GM23338 (cell line): ENCODE results near the gene CCPG1. TPM values are rescaled to one million over a fixed set of nuclear protein-coding genes. Genes with fewer than 3 reads are reported as not detected.

Source experiments
- ATAC-seq: fragments of 200-7000 bp; cut with Tn5 transposase; 3 replicates; pipeline ENCODE4 v1.9.1; 2020
- DNase-seq: peaks from one replicate; pipeline ENCODE4 v3.0.0-alpha.2; 2015; ENCODE audit warnings: low spot score
- H2AFZ ChIP-seq: fragments of 200-600 bp; sonication (generic); 2 replicates; pipeline ENCODE4 v1.8.0; 2016; ENCODE audit warnings: antibody characterized with exemption, mild to moderate bottlenecking, moderate library complexity
- H3F3A ChIP-seq: fragments of 200-600 bp; sonication (generic); replicated peaks from 2 replicates; pipeline ENCODE4 v1.8.0; 2017; ENCODE audit warnings: antibody characterized with exemption, mixed run types, low read depth
- H3K27ac ChIP-seq: fragments of 200-600 bp; sonication (generic); 2 replicates; pipeline ENCODE4 v1.6.1; 2016; ENCODE audit warnings: low read depth
- H3K27me3 ChIP-seq: fragments of 200-600 bp; sonication (generic); 2 replicates; pipeline ENCODE4 v1.8.0; 2016; ENCODE audit warnings: mild to moderate bottlenecking, mixed run types, moderate library complexity; ENCODE audit not compliant: insufficient read depth
- H3K36me3 ChIP-seq: fragments of 200-600 bp; sonication (generic); 2 replicates; pipeline ENCODE4 v1.8.0; 2016; ENCODE audit warnings: mild to moderate bottlenecking; ENCODE audit not compliant: insufficient read depth
- H3K4me1 ChIP-seq: fragments of 200-600 bp; sonication (generic); 2 replicates; pipeline ENCODE4 v1.8.0; 2016; ENCODE audit warnings: mild to moderate bottlenecking, moderate library complexity; ENCODE audit not compliant: insufficient read depth
- H3K4me2 ChIP-seq: fragments of 200-600 bp; sonication (generic); 2 replicates; pipeline ENCODE4 v1.7.1; 2017; ENCODE audit warnings: mixed run types
- H3K4me3 ChIP-seq: fragments of 200-600 bp; sonication (generic); 2 replicates; pipeline ENCODE4 v1.6.1; 2016; ENCODE audit warnings: mixed run types
- H3K79me2 ChIP-seq: fragments of 200-600 bp; sonication (generic); replicated peaks from 2 replicates; pipeline ENCODE4 v1.8.0; 2017; ENCODE audit warnings: mild to moderate bottlenecking; ENCODE audit not compliant: insufficient read depth
- H3K9me2 ChIP-seq: fragments of 200-600 bp; sonication (generic); 2 replicates; pipeline ENCODE4 v1.8.0; 2017; ENCODE audit not compliant: insufficient read depth
- H4K20me1 ChIP-seq: fragments of 200-600 bp; sonication (generic); replicated peaks from 2 replicates; pipeline ENCODE4 v1.8.0; 2017; ENCODE audit warnings: mild to moderate bottlenecking; ENCODE audit not compliant: insufficient read depth
- H3K27ac Mint-ChIP-seq: 2 replicates; pipeline ENCODE4 v1.8.0; 2020; ENCODE audit warnings: inconsistent platforms, mild to moderate bottlenecking, moderate library complexity, mixed read lengths
- H3K27me3 Mint-ChIP-seq: 3 replicates; pipeline ENCODE4 v1.8.0; 2022; ENCODE audit warnings: low read depth, mild to moderate bottlenecking, moderate library complexity, mixed read lengths, inconsistent platforms; ENCODE audit not compliant: insufficient read depth, poor library complexity
- H3K36me3 Mint-ChIP-seq: 3 replicates; pipeline ENCODE4 v1.8.0; 2021; ENCODE audit warnings: low read depth, mild to moderate bottlenecking, inconsistent platforms, moderate library complexity, mixed read lengths
- H3K4me1 Mint-ChIP-seq: 3 replicates; pipeline ENCODE4 v1.8.0; 2020; ENCODE audit warnings: mild to moderate bottlenecking, inconsistent platforms, mixed read lengths
- H3K4me3 Mint-ChIP-seq: 3 replicates; pipeline ENCODE4 v1.8.0; 2021; ENCODE audit warnings: moderate library complexity, mild to moderate bottlenecking, inconsistent platforms, mixed read lengths
- H3K9me3 Mint-ChIP-seq: 3 replicates; pipeline ENCODE4 v1.8.0; 2020; ENCODE audit warnings: moderate library complexity, mild to moderate bottlenecking, inconsistent platforms, mixed read lengths
- CREB1 ChIP-seq: fragments of 250-450 bp; sonication (Bioruptor Pico); IDR thresholded peaks from 2 replicates; pipeline ENCODE4 v1.5.0; 2020; ENCODE audit warnings: low read depth, mild to moderate bottlenecking, moderate library complexity
- EZH2phosphoT487 ChIP-seq: fragments of 200-600 bp; sonication (generic); IDR thresholded peaks from one replicate; pipeline ENCODE4 v1.8.1; 2018; ENCODE audit warnings: antibody characterized with exemption; ENCODE audit not compliant: unreplicated experiment
- POLR2AphosphoS5 ChIP-seq: IDR thresholded peaks from 2 replicates; pipeline ENCODE4 v1.6.1; 2016; ENCODE audit warnings: antibody characterized with exemption, low read depth
- ZNF114 ChIP-seq: fragments of 250-450 bp; sonication (Bioruptor Pico); IDR thresholded peaks from 2 replicates; pipeline ENCODE4 v1.5.0; 2020; ENCODE audit warnings: mild to moderate bottlenecking, moderate library complexity
- polyA plus RNA-seq: library from polyadenylated mRNA; unstranded; fragments of >200 nt; fragmentation: Nextera tagmentation; extraction: Ambion mirVana; gene quantifications from 2 replicates; pipeline ENCODE4 v1.2.1, GENCODE V29; 2016
- total RNA-seq: library from RNA; depleted of rRNA; stranded (reverse); fragments of >200 nt; shearing (Covaris generic); gene quantifications from 2 replicates; pipeline ENCODE4 v1.2.3, GENCODE V29; 2014
- TF ChIP-seq, protein P1 (sequence below): fragments of 250-450 bp; sonication (Bioruptor Pico); IDR thresholded peaks from 2 replicates; pipeline ENCODE4 v1.5.0; 2020; ENCODE audit warnings: mild to moderate bottlenecking, moderate library complexity
- TF ChIP-seq, protein P2 (sequence below), 2 experiments: fragments of 200-600 bp in 1 of 2; sonication (generic) in 1 of 2; conservative IDR thresholded peaks; 2 replicates each; pipeline versions ENCODE4 v1.5.1 to v1.6.1; 2016 to 2017; ENCODE audit warnings: antibody characterized with exemption in 2 of 2, low read depth in 2 of 2, mild to moderate bottlenecking in 2 of 2, moderate library complexity in 1 of 2
- TF ChIP-seq, protein P3 (sequence below): IDR thresholded peaks from 2 replicates; pipeline ENCODE4 v1.6.1; 2016; ENCODE audit warnings: antibody characterized with exemption

The CCPG1 gene
- total and polyA plus RNA-seq, 2 experiments from 2014 or later = 7.7 to 11.1 TPM

DNA sequence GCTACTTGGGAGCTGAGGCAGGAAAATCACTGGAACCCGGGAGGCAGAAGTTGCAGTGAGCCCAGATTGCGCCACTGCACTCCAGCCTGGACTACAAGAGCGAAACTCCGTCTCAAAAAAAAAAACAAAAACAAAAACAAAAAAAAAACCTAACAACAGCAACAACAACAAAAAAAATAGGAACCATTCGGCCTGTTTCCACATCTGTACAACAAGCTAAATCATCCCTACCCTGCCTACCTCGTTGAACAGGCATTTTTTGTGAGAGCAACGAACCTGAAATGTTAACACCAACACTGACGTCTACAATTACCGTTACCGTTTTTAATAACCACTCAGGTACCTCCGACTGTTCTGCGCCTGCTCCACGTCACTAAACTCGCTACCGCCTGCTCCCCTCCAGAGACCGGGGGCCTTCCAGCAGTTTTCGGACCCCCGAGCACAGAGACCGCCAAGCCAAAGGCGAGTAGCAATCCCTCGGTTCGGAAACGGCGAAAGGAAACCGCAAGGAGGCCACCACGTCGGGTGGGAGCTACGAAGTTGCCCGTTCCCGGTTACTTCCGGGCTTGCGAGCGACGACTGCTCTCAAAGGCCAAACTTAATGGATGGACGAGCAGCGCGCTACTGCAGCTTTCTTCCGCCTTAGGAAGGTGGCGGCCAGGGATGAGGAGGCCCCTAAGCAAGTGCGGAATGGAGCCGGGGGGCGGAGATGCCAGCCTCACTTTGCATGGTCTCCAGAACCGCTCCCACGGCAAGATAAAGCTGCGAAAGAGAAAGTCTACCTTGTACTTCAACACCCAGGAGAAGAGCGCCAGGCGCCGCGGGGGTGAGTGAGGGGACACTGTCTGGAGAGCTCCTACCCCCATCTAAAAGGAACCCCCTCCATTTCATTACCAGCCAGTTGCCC is 89.3 kb downstream of the CCPG1 start, which contains the start of the genes PIGB and PIGBOS1:
TSS of gene PIGB (plus strand) at position 635 of the 907 bp plus-strand sequence. CDS start at position 664, 29 bp downstream.
TSS of gene PIGBOS1 (minus strand) at position 536 of the 907 bp plus-strand sequence. CDS start 1,331 bp downstream, outside the sequence.
- no peaks in the 10 kb centered on the region; the same call in 2 of the 3 replicates for H3K9me3 Mint-ChIP-seq
- Histone ChIP-seq H2AFZ (peak within 1 kb of the TSS; percentile 94), H3F3A (no peaks in the 10 kb centered on the region), H3K79me2 (peaks cover 24% of the 10 kb centered on the region), H3K36me3 (no peaks in the 10 kb centered on the region), H3K27ac (peak within 1 kb of the TSS; percentile 79), H3K9me2 (no peaks in the 10 kb centered on the region), H3K4me1 (peaks cover 12% of the 10 kb centered on the region), H3K4me2 (peak within 1 kb of the TSS; percentile 80), H3K4me3 (peak within 1 kb of the TSS; percentile 72), H3K27me3 (no peaks in the 10 kb centered on the region), H4K20me1 (no peaks in the 10 kb centered on the region)
- peak within 1 kb of the TSS; percentile 96 for H3K27ac Mint-ChIP-seq
- DNase-seq (peak; percentile 95), ATAC-seq (peak; percentile 98)
- H3K36me3 Mint-ChIP-seq = no peaks in the 10 kb centered on the region
- peaks cover 19% of the 10 kb centered on the region for H3K4me1 Mint-ChIP-seq
- TF ChIP-seq, protein P1, sequence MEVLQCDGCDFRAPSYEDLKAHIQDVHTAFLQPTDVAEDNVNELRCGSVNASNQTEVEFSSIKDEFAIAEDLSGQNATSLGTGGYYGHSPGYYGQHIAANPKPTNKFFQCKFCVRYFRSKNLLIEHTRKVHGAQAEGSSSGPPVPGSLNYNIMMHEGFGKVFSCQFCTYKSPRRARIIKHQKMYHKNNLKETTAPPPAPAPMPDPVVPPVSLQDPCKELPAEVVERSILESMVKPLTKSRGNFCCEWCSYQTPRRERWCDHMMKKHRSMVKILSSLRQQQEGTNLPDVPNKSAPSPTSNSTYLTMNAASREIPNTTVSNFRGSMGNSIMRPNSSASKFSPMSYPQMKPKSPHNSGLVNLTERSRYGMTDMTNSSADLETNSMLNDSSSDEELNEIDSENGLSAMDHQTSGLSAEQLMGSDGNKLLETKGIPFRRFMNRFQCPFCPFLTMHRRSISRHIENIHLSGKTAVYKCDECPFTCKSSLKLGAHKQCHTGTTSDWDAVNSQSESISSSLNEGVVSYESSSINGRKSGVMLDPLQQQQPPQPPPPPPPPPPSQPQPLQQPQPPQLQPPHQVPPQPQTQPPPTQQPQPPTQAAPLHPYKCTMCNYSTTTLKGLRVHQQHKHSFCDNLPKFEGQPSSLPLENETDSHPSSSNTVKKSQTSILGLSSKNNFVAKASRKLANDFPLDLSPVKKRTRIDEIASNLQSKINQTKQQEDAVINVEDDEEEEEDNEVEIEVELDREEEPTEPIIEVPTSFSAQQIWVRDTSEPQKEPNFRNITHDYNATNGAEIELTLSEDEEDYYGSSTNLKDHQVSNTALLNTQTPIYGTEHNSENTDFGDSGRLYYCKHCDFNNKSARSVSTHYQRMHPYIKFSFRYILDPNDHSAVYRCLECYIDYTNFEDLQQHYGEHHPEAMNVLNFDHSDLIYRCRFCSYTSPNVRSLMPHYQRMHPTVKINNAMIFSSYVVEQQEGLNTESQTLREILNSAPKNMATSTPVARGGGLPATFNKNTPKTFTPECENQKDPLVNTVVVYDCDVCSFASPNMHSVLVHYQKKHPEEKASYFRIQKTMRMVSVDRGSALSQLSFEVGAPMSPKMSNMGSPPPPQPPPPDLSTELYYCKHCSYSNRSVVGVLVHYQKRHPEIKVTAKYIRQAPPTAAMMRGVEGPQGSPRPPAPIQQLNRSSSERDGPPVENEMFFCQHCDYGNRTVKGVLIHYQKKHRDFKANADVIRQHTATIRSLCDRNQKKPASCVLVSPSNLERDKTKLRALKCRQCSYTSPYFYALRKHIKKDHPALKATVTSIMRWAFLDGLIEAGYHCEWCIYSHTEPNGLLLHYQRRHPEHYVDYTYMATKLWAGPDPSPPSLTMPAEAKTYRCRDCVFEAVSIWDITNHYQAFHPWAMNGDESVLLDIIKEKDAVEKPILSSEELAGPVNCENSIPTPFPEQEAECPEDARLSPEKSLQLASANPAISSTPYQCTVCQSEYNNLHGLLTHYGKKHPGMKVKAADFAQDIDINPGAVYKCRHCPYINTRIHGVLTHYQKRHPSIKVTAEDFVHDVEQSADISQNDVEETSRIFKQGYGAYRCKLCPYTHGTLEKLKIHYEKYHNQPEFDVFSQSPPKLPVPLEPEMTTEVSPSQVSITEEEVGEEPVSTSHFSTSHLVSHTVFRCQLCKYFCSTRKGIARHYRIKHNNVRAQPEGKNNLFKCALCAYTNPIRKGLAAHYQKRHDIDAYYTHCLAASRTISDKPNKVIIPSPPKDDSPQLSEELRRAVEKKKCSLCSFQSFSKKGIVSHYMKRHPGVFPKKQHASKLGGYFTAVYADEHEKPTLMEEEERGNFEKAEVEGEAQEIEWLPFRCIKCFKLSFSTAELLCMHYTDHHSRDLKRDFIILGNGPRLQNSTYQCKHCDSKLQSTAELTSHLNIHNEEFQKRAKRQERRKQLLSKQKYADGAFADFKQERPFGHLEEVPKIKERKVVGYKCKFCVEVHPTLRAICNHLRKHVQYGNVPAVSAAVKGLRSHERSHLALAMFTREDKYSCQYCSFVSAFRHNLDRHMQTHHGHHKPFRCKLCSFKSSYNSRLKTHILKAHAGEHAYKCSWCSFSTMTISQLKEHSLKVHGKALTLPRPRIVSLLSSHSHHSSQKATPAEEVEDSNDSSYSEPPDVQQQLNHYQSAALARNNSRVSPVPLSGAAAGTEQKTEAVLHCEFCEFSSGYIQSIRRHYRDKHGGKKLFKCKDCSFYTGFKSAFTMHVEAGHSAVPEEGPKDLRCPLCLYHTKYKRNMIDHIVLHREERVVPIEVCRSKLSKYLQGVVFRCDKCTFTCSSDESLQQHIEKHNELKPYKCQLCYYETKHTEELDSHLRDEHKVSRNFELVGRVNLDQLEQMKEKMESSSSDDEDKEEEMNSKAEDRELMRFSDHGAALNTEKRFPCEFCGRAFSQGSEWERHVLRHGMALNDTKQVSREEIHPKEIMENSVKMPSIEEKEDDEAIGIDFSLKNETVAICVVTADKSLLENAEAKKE (CRISPR knock-in tag) = no peak
- TF ChIP-seq, protein P2, sequence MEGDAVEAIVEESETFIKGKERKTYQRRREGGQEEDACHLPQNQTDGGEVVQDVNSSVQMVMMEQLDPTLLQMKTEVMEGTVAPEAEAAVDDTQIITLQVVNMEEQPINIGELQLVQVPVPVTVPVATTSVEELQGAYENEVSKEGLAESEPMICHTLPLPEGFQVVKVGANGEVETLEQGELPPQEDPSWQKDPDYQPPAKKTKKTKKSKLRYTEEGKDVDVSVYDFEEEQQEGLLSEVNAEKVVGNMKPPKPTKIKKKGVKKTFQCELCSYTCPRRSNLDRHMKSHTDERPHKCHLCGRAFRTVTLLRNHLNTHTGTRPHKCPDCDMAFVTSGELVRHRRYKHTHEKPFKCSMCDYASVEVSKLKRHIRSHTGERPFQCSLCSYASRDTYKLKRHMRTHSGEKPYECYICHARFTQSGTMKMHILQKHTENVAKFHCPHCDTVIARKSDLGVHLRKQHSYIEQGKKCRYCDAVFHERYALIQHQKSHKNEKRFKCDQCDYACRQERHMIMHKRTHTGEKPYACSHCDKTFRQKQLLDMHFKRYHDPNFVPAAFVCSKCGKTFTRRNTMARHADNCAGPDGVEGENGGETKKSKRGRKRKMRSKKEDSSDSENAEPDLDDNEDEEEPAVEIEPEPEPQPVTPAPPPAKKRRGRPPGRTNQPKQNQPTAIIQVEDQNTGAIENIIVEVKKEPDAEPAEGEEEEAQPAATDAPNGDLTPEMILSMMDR (conservative IDR thresholded peaks at IDR 0.05; ENCODE audit: low read depth in 2 of 2) = no peak
- TF ChIP-seq ZNF114 (CRISPR knock-in tag) (no peak), CREB1 (CRISPR knock-in tag) (peak; percentile 70), EZH2phosphoT487 (no peak), POLR2AphosphoS5 (peak; percentile 59)
- TF ChIP-seq, protein P3, sequence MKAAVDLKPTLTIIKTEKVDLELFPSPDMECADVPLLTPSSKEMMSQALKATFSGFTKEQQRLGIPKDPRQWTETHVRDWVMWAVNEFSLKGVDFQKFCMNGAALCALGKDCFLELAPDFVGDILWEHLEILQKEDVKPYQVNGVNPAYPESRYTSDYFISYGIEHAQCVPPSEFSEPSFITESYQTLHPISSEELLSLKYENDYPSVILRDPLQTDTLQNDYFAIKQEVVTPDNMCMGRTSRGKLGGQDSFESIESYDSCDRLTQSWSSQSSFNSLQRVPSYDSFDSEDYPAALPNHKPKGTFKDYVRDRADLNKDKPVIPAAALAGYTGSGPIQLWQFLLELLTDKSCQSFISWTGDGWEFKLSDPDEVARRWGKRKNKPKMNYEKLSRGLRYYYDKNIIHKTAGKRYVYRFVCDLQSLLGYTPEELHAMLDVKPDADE = peak; percentile 71
- peaks cover 6% of the 10 kb centered on the region for H3K27me3 Mint-ChIP-seq
- peak within 1 kb of the TSS; percentile 97 for H3K4me3 Mint-ChIP-seq
